OCI-LY1 (cell line): Measurements from ENCODE around the gene KXD1.
"Not testable (repeated sequence)": the region's sequence is repeated elsewhere in the genome, so short reads cannot be mapped to it uniquely, and the experiment has no call there.

Experiments used
- H2AFZ ChIP-seq: fragments of 200-600 bp; sonication (generic), shearing (Covaris generic); 2 replicates; pipeline ENCODE4 v1.6.0; 2014; ENCODE audit warnings: antibody characterized with exemption, mild to moderate bottlenecking, low read length
- H3F3A ChIP-seq: fragments of 200-600 bp; sonication (generic), shearing (Covaris generic); 2 replicates; pipeline ENCODE4 v1.6.0; 2014; ENCODE audit warnings: mild to moderate bottlenecking, antibody characterized with exemption, low read length, moderate library complexity; ENCODE audit not compliant: insufficient read depth
- H3K27ac ChIP-seq: fragments of 200-600 bp; sonication (generic); 2 replicates; pipeline ENCODE4 v1.5.1; 2014; ENCODE audit warnings: low read length, mixed run types, mild to moderate bottlenecking, low read depth; ENCODE audit not compliant: poor library complexity, severe bottlenecking
- H3K27me3 ChIP-seq: fragments of 200-600 bp; sonication (generic); 2 replicates; pipeline ENCODE4 v1.6.0; 2014; ENCODE audit warnings: antibody characterized with exemption, mild to moderate bottlenecking, low read length, moderate library complexity; ENCODE audit not compliant: insufficient read depth
- H3K36me3 ChIP-seq: fragments of 200-600 bp; sonication (generic); 2 replicates; pipeline ENCODE4 v1.6.1; 2014; ENCODE audit warnings: mild to moderate bottlenecking, antibody characterized with exemption, low read length, moderate library complexity, mixed read lengths; ENCODE audit not compliant: insufficient read depth
- H3K4me1 ChIP-seq: fragments of 200-600 bp; sonication (generic); 2 replicates; pipeline ENCODE4 v1.5.1; 2014; ENCODE audit warnings: mild to moderate bottlenecking, low read length, moderate library complexity; ENCODE audit not compliant: insufficient read depth, severe bottlenecking
- H3K4me2 ChIP-seq: fragments of 200-600 bp; sonication (generic), shearing (Covaris generic); 2 replicates; pipeline ENCODE4 v1.6.1; 2014; ENCODE audit warnings: low read length
- H3K4me3 ChIP-seq: fragments of 200-600 bp; sonication (generic); 2 replicates; pipeline ENCODE4 v1.5.1; 2014; ENCODE audit warnings: low read length, low read depth, mild to moderate bottlenecking, mixed read lengths; ENCODE audit not compliant: poor library complexity, severe bottlenecking
- H3K79me2 ChIP-seq: fragments of 200-600 bp; shearing (Covaris generic); 2 replicates; pipeline ENCODE4 v1.6.1; 2016; ENCODE audit warnings: mixed run types, low read length, mixed read lengths; ENCODE audit not compliant: insufficient read depth
- H3K9ac ChIP-seq: fragments of 200-600 bp; sonication (generic), shearing (Covaris generic); 2 replicates; pipeline ENCODE4 v1.6.1; 2014; ENCODE audit warnings: mild to moderate bottlenecking, low read length, mixed read lengths
- H3K9me2 ChIP-seq: fragments of 200-600 bp; sonication (generic), shearing (Covaris generic); 2 replicates; pipeline ENCODE4 v1.6.1; 2014; ENCODE audit warnings: low read depth, mild to moderate bottlenecking, low read length, mixed read lengths
- H3K9me3 ChIP-seq: fragments of 200-600 bp; shearing (Covaris generic); 2 replicates; pipeline ENCODE4 v1.6.1; 2014; ENCODE audit warnings: low read length, mixed read lengths
- H4K20me1 ChIP-seq: fragments of 200-600 bp; sonication (generic), shearing (Covaris generic); 2 replicates; pipeline ENCODE4 v1.6.0; 2016; ENCODE audit warnings: mild to moderate bottlenecking, low read length; ENCODE audit not compliant: insufficient read depth
- EZH2 ChIP-seq: fragments of 200-600 bp; sonication (generic), shearing (Covaris generic); IDR thresholded peaks from 2 replicates; pipeline ENCODE4 v1.8.0; 2017; ENCODE audit warnings: borderline replicate concordance, mixed run types, mild to moderate bottlenecking, antibody characterized with exemption, low read length, moderate library complexity, mixed read lengths
- TF ChIP-seq, protein P1 (sequence below): fragments of 200-600 bp; sonication (generic), shearing (Covaris generic); IDR thresholded peaks from 2 replicates; pipeline ENCODE4 v1.5.1; 2017; ENCODE audit warnings: mild to moderate bottlenecking, antibody characterized with exemption, low read length, moderate library complexity, mixed read lengths

Gene KXD1

DNA sequence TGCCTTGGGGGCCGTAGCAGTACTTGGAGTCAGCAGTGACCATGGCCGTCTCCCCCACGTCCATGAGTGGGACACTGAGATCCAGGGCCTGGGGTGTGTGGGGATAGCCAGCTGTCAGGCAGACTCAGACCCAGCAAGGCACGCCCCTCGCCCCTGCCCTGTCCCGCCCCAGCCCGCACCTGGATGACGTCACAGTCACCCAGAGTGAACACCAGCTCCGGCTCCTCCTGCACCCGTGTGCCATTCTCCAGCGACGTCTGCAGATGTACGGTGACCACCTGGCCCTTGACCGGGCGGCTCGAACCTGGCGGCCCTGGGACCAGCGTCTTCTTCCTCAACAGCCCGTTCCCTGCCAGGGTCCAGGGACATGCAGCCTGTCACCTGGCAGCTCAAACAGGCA, 18.3 kb upstream of the KXD1 start:
- Histone ChIP-seq H3K4me2 (no peak overlapping the region), H3K9me3 (no peaks in the 10 kb centered on the region), H3K79me2 (0 out of 2 replicates have a peak, but pooled peaks cover 4% of the 10 kb centered on the region), H3K36me3 (peaks cover 51% of the 10 kb centered on the region), H3F3A (no peaks in the 10 kb centered on the region), H3K27ac (no peak overlapping the region), H3K27me3 (no peaks in the 10 kb centered on the region), H3K4me1 (peaks cover 20% of the 10 kb centered on the region), H3K4me3 (no peak overlapping the region), H2AFZ (no peak overlapping the region), H4K20me1 (no peaks in the 10 kb centered on the region), H3K9ac (no peak overlapping the region), H3K9me2 (no peaks in the 10 kb centered on the region)
- TF ChIP-seq, protein P1, sequence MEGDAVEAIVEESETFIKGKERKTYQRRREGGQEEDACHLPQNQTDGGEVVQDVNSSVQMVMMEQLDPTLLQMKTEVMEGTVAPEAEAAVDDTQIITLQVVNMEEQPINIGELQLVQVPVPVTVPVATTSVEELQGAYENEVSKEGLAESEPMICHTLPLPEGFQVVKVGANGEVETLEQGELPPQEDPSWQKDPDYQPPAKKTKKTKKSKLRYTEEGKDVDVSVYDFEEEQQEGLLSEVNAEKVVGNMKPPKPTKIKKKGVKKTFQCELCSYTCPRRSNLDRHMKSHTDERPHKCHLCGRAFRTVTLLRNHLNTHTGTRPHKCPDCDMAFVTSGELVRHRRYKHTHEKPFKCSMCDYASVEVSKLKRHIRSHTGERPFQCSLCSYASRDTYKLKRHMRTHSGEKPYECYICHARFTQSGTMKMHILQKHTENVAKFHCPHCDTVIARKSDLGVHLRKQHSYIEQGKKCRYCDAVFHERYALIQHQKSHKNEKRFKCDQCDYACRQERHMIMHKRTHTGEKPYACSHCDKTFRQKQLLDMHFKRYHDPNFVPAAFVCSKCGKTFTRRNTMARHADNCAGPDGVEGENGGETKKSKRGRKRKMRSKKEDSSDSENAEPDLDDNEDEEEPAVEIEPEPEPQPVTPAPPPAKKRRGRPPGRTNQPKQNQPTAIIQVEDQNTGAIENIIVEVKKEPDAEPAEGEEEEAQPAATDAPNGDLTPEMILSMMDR = no peak
- no peak for TF ChIP-seq EZH2

DNA sequence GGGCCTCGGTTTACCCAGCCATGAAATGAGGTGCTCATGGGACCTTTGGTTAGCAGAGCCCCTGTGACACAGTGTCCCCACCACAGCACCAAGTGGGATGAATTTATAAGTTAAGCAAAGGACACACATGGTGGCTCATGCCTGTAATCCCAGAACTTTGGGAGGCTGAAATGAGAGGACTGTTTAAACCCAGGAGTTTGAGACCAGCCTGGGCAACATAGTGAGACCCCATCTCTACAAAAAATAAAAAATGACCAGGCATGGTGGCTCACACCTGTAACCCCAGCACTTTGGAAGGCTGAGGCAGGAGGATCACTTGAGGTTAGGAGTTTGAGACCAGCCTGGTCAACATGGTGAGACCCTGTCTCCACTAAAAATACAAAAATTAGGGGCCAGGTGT, 17.5 kb upstream of the KXD1 start:
- not testable (repeated sequence) for H4K20me1 ChIP-seq, H3K9me2 ChIP-seq, H3K4me3 ChIP-seq, H3K9me3 ChIP-seq, H3K27ac ChIP-seq, H3K27me3 ChIP-seq, H2AFZ ChIP-seq, H3K79me2 ChIP-seq, H3K4me2 ChIP-seq, H3K9ac ChIP-seq, H3F3A ChIP-seq
- Histone ChIP-seq H3K4me1 (peaks cover 20% of the 10 kb centered on the region), H3K36me3 (peaks cover 51% of the 10 kb centered on the region)

DNA sequence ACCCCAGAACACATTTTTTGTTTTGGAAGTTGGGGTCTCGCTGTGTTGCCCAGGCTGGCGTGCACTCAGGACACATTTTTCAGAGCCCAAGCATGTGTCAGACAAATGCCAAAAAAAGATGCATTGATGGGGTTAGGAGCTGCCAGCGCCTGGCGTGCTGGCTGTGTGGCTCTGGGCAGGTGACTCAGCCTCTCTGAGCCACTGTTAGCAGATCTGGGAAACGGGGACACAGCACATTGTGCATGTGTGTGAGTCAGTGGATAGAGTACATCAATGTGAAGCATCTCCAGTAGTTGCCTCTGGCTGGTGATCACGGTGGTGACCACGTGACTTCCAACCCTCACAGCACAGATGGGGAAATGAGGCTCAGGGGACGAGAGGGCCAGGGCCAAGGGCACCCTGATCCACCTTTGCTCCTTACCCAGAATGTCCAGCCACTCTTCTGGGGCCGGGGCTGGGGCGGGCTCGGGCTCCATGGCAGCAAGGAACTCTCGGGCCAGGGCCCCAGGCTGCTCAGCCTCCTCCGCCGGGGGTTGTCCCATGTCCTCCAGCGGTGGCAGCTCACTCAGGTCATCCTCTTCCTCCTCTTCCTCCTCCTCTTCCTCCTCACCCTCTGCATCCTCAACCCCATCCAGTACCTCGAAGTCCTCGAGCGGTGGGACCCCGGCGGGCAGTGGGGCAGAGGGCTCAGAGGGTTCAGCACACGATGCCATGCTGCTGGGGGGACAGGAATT, 16.2 kb upstream of the KXD1 start:
- H3K4me2 ChIP-seq = peak overlapping the region; percentile 100
- peaks cover 43% of the 10 kb centered on the region for H3K36me3 ChIP-seq
- H4K20me1 ChIP-seq = no peaks in the 10 kb centered on the region
- 0 out of 2 replicates have a peak, but pooled peaks cover 4% of the 10 kb centered on the region for H3K79me2 ChIP-seq
- H2AFZ ChIP-seq = no peak overlapping the region
- no peaks in the 10 kb centered on the region for H3K9me3 ChIP-seq
- H3K27ac ChIP-seq = peak overlapping the region; percentile 73
- H3K4me1 ChIP-seq = peaks cover 20% of the 10 kb centered on the region
- peak overlapping the region; percentile 97; the same call in 1 of the 2 replicates for H3K9ac ChIP-seq
- H3F3A ChIP-seq = no peaks in the 10 kb centered on the region
- peak overlapping the region; percentile 89 for H3K4me3 ChIP-seq
- TF ChIP-seq, protein P1 = no peak
- no peak for TF ChIP-seq EZH2
- no peaks in the 10 kb centered on the region for H3K27me3 ChIP-seq
- no peaks in the 10 kb centered on the region for H3K9me2 ChIP-seq
